A549 (cell line): ENCODE measurements around the gene MTHFSD. TPM values are rescaled to one million over a fixed set of nuclear protein-coding genes. Genes with fewer than 3 reads are reported as not detected.

Source experiments
- ATAC-seq, 2 experiments: fragments of 200-7000 bp in 1 of 2; fragments of >200 bp in 1 of 2; cut with Nextera tagmentation in 1 of 2; cut with Tn5 transposase in 1 of 2; 3 replicates each; pipeline versions ENCODE4 v1.8.0 to v1.9.1; 2018 to 2020; ENCODE audit warnings: mild to moderate bottlenecking in 1 of 2, moderate library complexity in 1 of 2
- CTCF ChIA-PET: fragments of 300-600 bp; sonication (Branson Sonifier 250); formaldehyde crosslinking; extraction: SDS; loops from one replicate; lab custom pipeline; 2021; ENCODE audit warnings: antibody characterized with exemption, inconsistent platforms; lab: Yijun Ruan, JAX
- POLR2A ChIA-PET: fragments of 350-600 bp; formaldehyde crosslinking; extraction: SDS; loops from one replicate; lab custom pipeline; 2021; ENCODE audit warnings: antibody characterized with exemption, inconsistent platforms; lab: Yijun Ruan, JAX
- DNase-seq, 2 experiments: peaks; one replicate each; pipeline versions ENCODE4 v3.0.0 to v3.0.0-alpha.2; 2011 to 2016; ENCODE audit warnings: low read depth in 1 of 2, low spot score in 1 of 2
- FAIRE-seq: peaks from 2 replicates; lab custom pipeline; 2011; peaks lifted over from hg19 to GRCh38; lab: Jason Lieb, UNC
- H3K27ac ChIP-seq, 2 experiments: fragments of >200 bp; sonication (Bioruptor Twin); formaldehyde crosslinking; 3 replicates each; pipeline ENCODE4 v1.5.1; 2016 to 2017
- H3K4me1 ChIP-seq: fragments of >200 bp; sonication (Bioruptor Twin); formaldehyde crosslinking; 3 replicates; pipeline ENCODE4 v1.6.1; 2016
- H3K4me2 ChIP-seq: fragments of >200 bp; sonication (Bioruptor Twin); formaldehyde crosslinking; 3 replicates; pipeline ENCODE4 v1.6.1; 2016
- H3K4me3 ChIP-seq: fragments of >200 bp; sonication (Bioruptor Twin); formaldehyde crosslinking; 3 replicates; pipeline ENCODE4 v1.5.1; 2016
- H3K9me3 ChIP-seq: fragments of >200 bp; sonication (Bioruptor Twin); formaldehyde crosslinking; 3 replicates; pipeline ENCODE4 v1.6.1; 2016
- CBX8 ChIP-seq: fragments of 200-600 bp; sonication (generic); IDR thresholded peaks from 2 replicates; pipeline ENCODE4 v1.6.1; 2016
- CHD2 ChIP-seq: fragments of 150-350 bp; IDR thresholded peaks from 2 replicates; pipeline ENCODE4 v1.6.1; 2014; ENCODE audit warnings: low read length; ENCODE audit not compliant: partially characterized antibody
- ESRRA ChIP-seq: fragments of 150-350 bp; IDR thresholded peaks from 2 replicates; pipeline ENCODE4 v1.6.1; 2014; ENCODE audit warnings: mild to moderate bottlenecking, low read length, borderline replicate concordance
- HDAC2 ChIP-seq: fragments of 200-600 bp; sonication (generic); IDR thresholded peaks from 2 replicates; pipeline ENCODE4 v1.6.1; 2016
- HEYL ChIP-seq: fragments of 250-450 bp; sonication (Bioruptor Pico); IDR thresholded peaks from 2 replicates; pipeline ENCODE4 v1.8.0; 2021; ENCODE audit warnings: mild to moderate bottlenecking, moderate library complexity
- JUN ChIP-seq, 2 experiments: fragments of >200 bp; sonication (Bioruptor Twin); formaldehyde crosslinking; IDR thresholded peaks; 2 replicates in 1 of 2; 3 replicates in 1 of 2; pipeline ENCODE4 v1.6.1; 2016 to 2017
- JUNB ChIP-seq: fragments of >200 bp; sonication (Bioruptor Twin); formaldehyde crosslinking; IDR thresholded peaks from 2 replicates; pipeline ENCODE4 v1.6.1; 2016
- KDM1A ChIP-seq: fragments of 200-600 bp; sonication (generic); IDR thresholded peaks from 2 replicates; pipeline ENCODE4 v1.6.1; 2016; ENCODE audit warnings: low read depth, mild to moderate bottlenecking
- MAZ ChIP-seq: fragments of 150-350 bp; IDR thresholded peaks from 2 replicates; pipeline ENCODE4 v1.6.1; 2014; ENCODE audit warnings: antibody characterized with exemption, low read depth, low read length, borderline replicate concordance
- PHF8 ChIP-seq: fragments of 200-600 bp; sonication (generic); IDR thresholded peaks from 2 replicates; pipeline ENCODE4 v1.6.1; 2016; ENCODE audit warnings: low read depth, mild to moderate bottlenecking, antibody characterized with exemption, moderate library complexity, borderline replicate concordance
- POLR2A ChIP-seq: IDR thresholded peaks from 2 replicates; pipeline ENCODE4 v1.6.1; 2012; ENCODE audit warnings: mild to moderate bottlenecking, low read length
- SMC3 ChIP-seq: fragments of >200 bp; sonication (Bioruptor Twin); formaldehyde crosslinking; IDR thresholded peaks from 3 replicates; pipeline ENCODE4 v1.6.1; 2018; ENCODE audit warnings: inconsistent platforms
- WGBS: methylation state at CpG from one replicate; pipeline ENCODE4 v1.1.6; 2017; ENCODE audit errors: missing lambda C conversion rate; 5-methylcytosine and 5-hydroxymethylcytosine counted together
- polyA plus RNA-seq, 4 experiments: library from polyadenylated mRNA; depleted of rRNA in 3 of 4; stranded (reverse); fragments of >200 nt; fragmentation: RNase III in 1 of 4; extraction: RNeasy Plus Mini Kit Qiagen cat#74134 plus additional on column Dnase treatment in 1 of 4; gene quantifications; 2 replicates in 3 of 4; 3 replicates in 1 of 4; pipeline ENCODE4 v1.2.3, GENCODE V29; 2011 to 2017
- TF ChIP-seq, protein P1 (sequence below): IDR thresholded peaks from 2 replicates; pipeline ENCODE4 v1.6.1; 2012
- TF ChIP-seq, protein P2 (sequence below): fragments of 250-450 bp; sonication (Bioruptor Pico); IDR thresholded peaks from 2 replicates; pipeline ENCODE4 v1.5.0; 2020; ENCODE audit warnings: low read depth, mild to moderate bottlenecking, moderate library complexity
- TF ChIP-seq, protein P3 (sequence below): fragments of >200 bp; sonication (Bioruptor Twin); formaldehyde crosslinking; IDR thresholded peaks from 3 replicates; pipeline ENCODE4 v1.5.1; 2016
- TF ChIP-seq, protein P4 (sequence below): fragments of 250-450 bp; sonication (Bioruptor Pico); IDR thresholded peaks from 2 replicates; pipeline ENCODE4 v1.5.0; 2021; ENCODE audit warnings: mild to moderate bottlenecking, moderate library complexity, borderline replicate concordance

MTHFSD gene
- polyA plus RNA-seq, 2 of the 4 experiments (the other 2 are of a cell fraction), result 13.1 to 16.9 TPM

DNA sequence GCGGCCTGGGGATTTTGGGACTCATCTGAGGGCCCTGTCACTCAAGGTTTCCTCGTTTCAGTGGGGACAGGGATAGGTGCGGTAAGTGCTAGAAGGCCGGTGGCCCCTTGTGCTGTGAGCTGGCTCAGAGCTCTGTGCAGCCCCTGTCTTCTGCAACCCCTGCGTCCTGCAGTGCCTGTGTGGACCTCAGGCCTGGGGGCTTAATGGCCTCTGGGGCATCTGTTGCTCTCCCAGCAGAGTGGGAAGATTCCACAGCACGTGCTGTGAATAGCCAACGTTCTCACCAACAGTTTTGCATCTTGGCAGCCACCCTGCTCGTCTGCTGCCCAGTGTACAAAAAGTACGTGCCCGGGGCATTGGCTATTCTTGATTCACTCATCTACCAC lies 16.5 kb upstream of the MTHFSD start:
- Histone ChIP-seq H3K4me3 (no peak overlapping the region), H3K27ac (no peak overlapping the region), H3K9me3 (no peaks in the 10 kb centered on the region), H3K4me1 (no peaks in the 10 kb centered on the region), H3K4me2 (no peak overlapping the region)
- DNase-seq (no peak), FAIRE-seq (no peak), ATAC-seq (no peak)
- ChIA-PET POLR2A (no interaction called here), CTCF (interaction anchor here (0.6 to 3.4 kb wide), 3 partner anchors 446 to 834 kb away, joined by 3 to 22 read pairs (median 5); no protein-coding TSS in a partner anchor)
- WGBS, result 86% methylated on average over 9 of the region's 10 CpGs
- TF ChIP-seq ESRRA, result no peak
- TF ChIP-seq HDAC2, result no peak
- TF ChIP-seq, protein P1, sequence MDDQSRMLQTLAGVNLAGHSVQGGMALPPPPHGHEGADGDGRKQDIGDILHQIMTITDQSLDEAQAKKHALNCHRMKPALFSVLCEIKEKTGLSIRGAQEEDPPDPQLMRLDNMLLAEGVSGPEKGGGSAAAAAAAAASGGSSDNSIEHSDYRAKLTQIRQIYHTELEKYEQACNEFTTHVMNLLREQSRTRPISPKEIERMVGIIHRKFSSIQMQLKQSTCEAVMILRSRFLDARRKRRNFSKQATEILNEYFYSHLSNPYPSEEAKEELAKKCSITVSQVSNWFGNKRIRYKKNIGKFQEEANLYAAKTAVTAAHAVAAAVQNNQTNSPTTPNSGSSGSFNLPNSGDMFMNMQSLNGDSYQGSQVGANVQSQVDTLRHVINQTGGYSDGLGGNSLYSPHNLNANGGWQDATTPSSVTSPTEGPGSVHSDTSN, result no peak

DNA sequence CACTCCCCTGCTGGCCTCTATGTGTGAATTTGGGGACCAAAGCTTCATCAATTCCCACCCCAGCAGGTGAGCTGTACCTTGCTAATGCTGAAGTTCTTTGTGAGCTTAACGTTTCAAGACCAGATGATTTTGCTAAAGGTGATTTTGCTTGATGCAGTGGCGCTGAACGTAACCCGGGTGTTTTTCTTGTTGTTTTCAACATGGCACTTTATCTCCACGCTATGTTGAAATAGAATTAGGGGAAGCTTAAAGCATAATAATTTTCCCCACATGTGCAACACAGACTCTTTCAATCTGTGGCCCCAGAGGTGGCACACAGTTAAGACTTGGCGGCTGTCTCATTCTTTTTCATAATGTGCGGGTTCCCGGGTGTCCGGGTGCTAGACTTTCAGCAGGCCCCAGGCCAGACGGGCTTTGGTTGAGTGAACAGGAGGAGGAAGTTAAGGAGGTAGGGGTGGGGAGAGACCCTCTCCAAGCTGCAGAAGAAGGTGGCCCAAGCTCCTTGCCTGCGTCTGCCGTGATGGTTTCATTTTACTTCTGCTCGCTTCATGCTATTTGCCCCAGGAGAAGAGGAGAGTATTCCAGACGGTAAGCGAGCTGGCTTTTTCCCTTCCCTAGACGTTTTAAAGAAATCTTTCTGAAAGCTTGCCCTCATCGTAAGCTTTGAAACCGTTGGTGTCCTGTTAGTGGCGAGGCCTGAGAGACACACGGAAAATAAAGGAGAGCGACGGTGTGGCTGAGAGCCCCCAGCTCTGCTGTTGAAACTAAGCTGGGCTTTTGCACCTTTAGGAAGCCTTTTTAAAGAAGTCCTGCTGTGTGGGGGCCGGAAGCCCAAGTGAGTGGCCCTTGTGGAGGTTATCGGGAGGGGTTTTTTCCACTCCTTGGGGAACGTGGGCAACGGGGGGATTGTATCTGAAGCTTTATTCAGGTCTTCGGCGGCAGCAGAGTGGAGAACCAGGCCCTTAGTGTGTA lies 15.8 kb upstream of the MTHFSD start:
- H3K27ac ChIP-seq, result no peak overlapping the region
- no peak for ATAC-seq
- DNase-seq, result no peak
- no peaks in the 10 kb centered on the region for H3K9me3 ChIP-seq
- WGBS, result 90% methylated on average over 28 of the region's 28 CpGs
- H3K4me2 ChIP-seq, result no peak overlapping the region
- TF ChIP-seq, protein P2, sequence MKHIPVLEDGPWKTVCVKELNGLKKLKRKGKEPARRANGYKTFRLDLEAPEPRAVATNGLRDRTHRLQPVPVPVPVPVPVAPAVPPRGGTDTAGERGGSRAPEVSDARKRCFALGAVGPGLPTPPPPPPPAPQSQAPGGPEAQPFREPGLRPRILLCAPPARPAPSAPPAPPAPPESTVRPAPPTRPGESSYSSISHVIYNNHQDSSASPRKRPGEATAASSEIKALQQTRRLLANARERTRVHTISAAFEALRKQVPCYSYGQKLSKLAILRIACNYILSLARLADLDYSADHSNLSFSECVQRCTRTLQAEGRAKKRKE (CRISPR knock-in tag), result no peak
- TF ChIP-seq JUN (IDR thresholded peaks at IDR 0.05) (no peak), CBX8 (no peak), MAZ (no peak), ESRRA (no peak), POLR2A (no peak), KDM1A (no peak), HEYL (CRISPR knock-in tag) (no peak), JUNB (no peak), CHD2 (no peak), PHF8 (no peak), SMC3 (no peak)
- TF ChIP-seq, protein P3, sequence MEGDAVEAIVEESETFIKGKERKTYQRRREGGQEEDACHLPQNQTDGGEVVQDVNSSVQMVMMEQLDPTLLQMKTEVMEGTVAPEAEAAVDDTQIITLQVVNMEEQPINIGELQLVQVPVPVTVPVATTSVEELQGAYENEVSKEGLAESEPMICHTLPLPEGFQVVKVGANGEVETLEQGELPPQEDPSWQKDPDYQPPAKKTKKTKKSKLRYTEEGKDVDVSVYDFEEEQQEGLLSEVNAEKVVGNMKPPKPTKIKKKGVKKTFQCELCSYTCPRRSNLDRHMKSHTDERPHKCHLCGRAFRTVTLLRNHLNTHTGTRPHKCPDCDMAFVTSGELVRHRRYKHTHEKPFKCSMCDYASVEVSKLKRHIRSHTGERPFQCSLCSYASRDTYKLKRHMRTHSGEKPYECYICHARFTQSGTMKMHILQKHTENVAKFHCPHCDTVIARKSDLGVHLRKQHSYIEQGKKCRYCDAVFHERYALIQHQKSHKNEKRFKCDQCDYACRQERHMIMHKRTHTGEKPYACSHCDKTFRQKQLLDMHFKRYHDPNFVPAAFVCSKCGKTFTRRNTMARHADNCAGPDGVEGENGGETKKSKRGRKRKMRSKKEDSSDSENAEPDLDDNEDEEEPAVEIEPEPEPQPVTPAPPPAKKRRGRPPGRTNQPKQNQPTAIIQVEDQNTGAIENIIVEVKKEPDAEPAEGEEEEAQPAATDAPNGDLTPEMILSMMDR, result no peak
- TF ChIP-seq, protein P4, sequence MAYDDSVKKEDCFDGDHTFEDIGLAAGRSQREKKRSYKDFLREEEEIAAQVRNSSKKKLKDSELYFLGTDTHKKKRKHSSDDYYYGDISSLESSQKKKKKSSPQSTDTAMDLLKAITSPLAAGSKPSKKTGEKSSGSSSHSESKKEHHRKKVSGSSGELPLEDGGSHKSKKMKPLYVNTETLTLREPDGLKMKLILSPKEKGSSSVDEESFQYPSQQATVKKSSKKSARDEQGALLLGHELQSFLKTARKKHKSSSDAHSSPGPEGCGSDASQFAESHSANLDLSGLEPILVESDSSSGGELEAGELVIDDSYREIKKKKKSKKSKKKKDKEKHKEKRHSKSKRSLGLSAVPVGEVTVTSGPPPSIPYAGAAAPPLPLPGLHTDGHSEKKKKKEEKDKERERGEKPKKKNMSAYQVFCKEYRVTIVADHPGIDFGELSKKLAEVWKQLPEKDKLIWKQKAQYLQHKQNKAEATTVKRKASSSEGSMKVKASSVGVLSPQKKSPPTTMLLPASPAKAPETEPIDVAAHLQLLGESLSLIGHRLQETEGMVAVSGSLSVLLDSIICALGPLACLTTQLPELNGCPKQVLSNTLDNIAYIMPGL (CRISPR knock-in tag), result no peak
- no peak overlapping the region for H3K4me3 ChIP-seq
- ChIA-PET CTCF (interaction anchor here (0.6 to 3.4 kb wide), 5 partner anchors 446 to 834 kb away, joined by 3 to 22 read pairs (median 4); no protein-coding TSS in a partner anchor), POLR2A (no interaction called here)
- H3K4me1 ChIP-seq, result no peaks in the 10 kb centered on the region
- FAIRE-seq, result no peak
